B cell (primary cell): Measurements from ENCODE around the gene HYI. TPM values are rescaled to one million over a fixed set of nuclear protein-coding genes. Genes with fewer than 3 reads are reported as not detected.

Experiments
- ATAC-seq: fragments of 200-7000 bp; cut with Tn5 transposase; one replicate; pipeline ENCODE4 v1.10.0; 2021; ENCODE audit warnings: low read depth, mild to moderate bottlenecking, moderate number of reproducible peaks, moderate library complexity
- CTCF ChIA-PET: fragments of 350-600 bp; sonication (Branson Sonifier 250); formaldehyde crosslinking; loops from one replicate; lab custom pipeline; 2021; ENCODE audit warnings: antibody characterized with exemption, inconsistent platforms; lab: Charles Lee
- POLR2A ChIA-PET: fragments of 350-600 bp; sonication (Branson Sonifier 250); formaldehyde crosslinking; loops from one replicate; lab custom pipeline; 2021; ENCODE audit warnings: antibody characterized with exemption; lab: Charles Lee
- DNase-seq: peaks from one replicate; pipeline ENCODE4 v3.0.0; 2013
- H2AFZ ChIP-seq: 2 replicates; pipeline ENCODE4 v1.6.1; 2012; ENCODE audit warnings: mild to moderate bottlenecking, low read depth, low read length; ENCODE audit not compliant: insufficient read depth, poor library complexity, severe bottlenecking
- H3K27ac ChIP-seq, 2 donors: 1 replicate in 1 of 2; 2 replicates in 1 of 2; pipeline ENCODE4 v1.5.1; 2012 to 2013; ENCODE audit warnings: low read length in 2 of 2, mild to moderate bottlenecking in 2 of 2, moderate library complexity in 1 of 2
- H3K27me3 ChIP-seq, 4 experiments: fragments of 200-600 bp in 1 of 4; sonication (generic) in 1 of 4; replicated peaks in 1 of 4; 1 replicate in 2 of 4; 2 replicates in 2 of 4; pipeline versions ENCODE4 v1.6.1 to v1.7.0; 2013 to 2016; ENCODE audit warnings: low read length in 3 of 4, mild to moderate bottlenecking in 2 of 4, mixed read lengths in 1 of 4, moderate library complexity in 1 of 4; ENCODE audit not compliant: insufficient read depth in 4 of 4, control insufficient read depth in 3 of 4; ENCODE audit errors: control extremely low read depth in 1 of 4
- H3K36me3 ChIP-seq, 2 experiments: replicated peaks in 1 of 2; 1 replicate in 1 of 2; 2 replicates in 1 of 2; pipeline versions ENCODE4 v1.6.1 to v1.7.1; 2013; ENCODE audit warnings: low read length in 1 of 2; ENCODE audit not compliant: insufficient read depth in 2 of 2, control insufficient read depth in 1 of 2; ENCODE audit errors: control extremely low read depth in 1 of 2, extremely low read depth in 1 of 2
- H3K4me1 ChIP-seq, 2 donors: fragments of 200-600 bp in 1 of 2; sonication (generic) in 1 of 2; 1 replicate in 1 of 2; 2 replicates in 1 of 2; pipeline versions ENCODE4 v1.5.1 to v1.6.1; 2013 to 2017; ENCODE audit warnings: low read length in 2 of 2; ENCODE audit not compliant: control insufficient read depth in 2 of 2, insufficient read depth in 2 of 2
- H3K4me2 ChIP-seq: replicated peaks from 2 replicates; pipeline ENCODE3; 2012; ENCODE audit warnings: mild to moderate bottlenecking, low read depth, low read length; ENCODE audit not compliant: poor library complexity, severe bottlenecking
- H3K4me3 ChIP-seq, 5 experiments: fragments of 200-600 bp in 1 of 5; sonication (generic) in 1 of 5; 1 replicate in 3 of 5; 2 replicates in 2 of 5; pipeline versions ENCODE4 v1.5.1 to v1.7.0; 2011 to 2016; ENCODE audit warnings: low read length in 4 of 5, mild to moderate bottlenecking in 4 of 5, low read depth in 2 of 5, control low read depth in 1 of 5, moderate library complexity in 1 of 5; ENCODE audit not compliant: insufficient read depth in 1 of 5; ENCODE audit errors: control extremely low read depth in 1 of 5, extremely low read depth in 1 of 5
- H3K79me2 ChIP-seq: fragments of 200-600 bp; sonication (generic); one replicate; pipeline ENCODE4 v1.6.0; 2016; ENCODE audit warnings: low read length; ENCODE audit not compliant: control insufficient read depth, insufficient read depth
- H3K9ac ChIP-seq: fragments of 200-600 bp; sonication (generic); 2 replicates; pipeline ENCODE4 v1.6.1; 2017; ENCODE audit warnings: mild to moderate bottlenecking, low read length, moderate library complexity
- H3K9me3 ChIP-seq, 3 donors: one replicate each; pipeline versions ENCODE4 v1.6.1 to v1.7.1; 2013; ENCODE audit warnings: low read length in 2 of 3; ENCODE audit not compliant: control insufficient read depth in 2 of 3, insufficient read depth in 1 of 3; ENCODE audit errors: control extremely low read depth in 1 of 3
- H4K20me1 ChIP-seq: 2 replicates; pipeline ENCODE4 v1.6.0; 2012; ENCODE audit warnings: mild to moderate bottlenecking, low read length; ENCODE audit not compliant: insufficient read depth, control insufficient read depth, poor library complexity, severe bottlenecking
- H3K27ac Mint-ChIP-seq: one replicate; pipeline ENCODE4 v1.8.0; 2021; ENCODE audit warnings: mixed read lengths
- H3K27me3 Mint-ChIP-seq: one replicate; pipeline ENCODE4 v1.8.0; 2021; ENCODE audit warnings: mixed read lengths
- H3K4me1 Mint-ChIP-seq: one replicate; pipeline ENCODE4 v1.8.0; 2021; ENCODE audit warnings: mixed read lengths
- H3K4me3 Mint-ChIP-seq: one replicate; pipeline ENCODE4 v1.8.0; 2021; ENCODE audit warnings: mixed read lengths
- H3K9me3 Mint-ChIP-seq: one replicate; pipeline ENCODE4 v1.8.0; 2022; ENCODE audit warnings: mixed read lengths; ENCODE audit not compliant: insufficient read depth
- EZH2 ChIP-seq: IDR thresholded peaks from 2 replicates; pipeline ENCODE4 v1.6.1; 2012; ENCODE audit warnings: borderline replicate concordance, low read depth, mild to moderate bottlenecking, moderate library complexity, low read length; ENCODE audit not compliant: insufficient read depth, poor library complexity, severe bottlenecking
- WGBS: methylation state at CpG from one replicate; pipeline ENCODE4 v1.1.5; 2013; ENCODE audit warnings: missing lambda C conversion rate; ENCODE audit not compliant: insufficient coverage; 5-methylcytosine and 5-hydroxymethylcytosine counted together
- intact Hi-C: fragments of 100-400 bp; cut with micrococcal nuclease; formaldehyde crosslinking; loops from one replicate; pipeline ENCODE4 v1.10.0; 2022
- polyA plus RNA-seq: library from polyadenylated mRNA; depleted of rRNA; stranded (reverse); fragments of >200 nt; gene quantifications from 2 replicates; pipeline ENCODE4 v1.2.3, GENCODE V29; 2012
- total RNA-seq, 2 donors: library from RNA; stranded (reverse); fragments of 120-200 nt in 1 of 2; gene quantifications; 1 replicate in 1 of 2; 2 replicates in 1 of 2; pipeline versions ENCODE4 v1.2.3 to v1.2.4, GENCODE V29; 2013 to 2022
- TF ChIP-seq, protein P1 (sequence below): fragments of 200-600 bp; IDR thresholded peaks from one replicate; pipeline ENCODE4 v1.8.0; 2022; ENCODE audit warnings: antibody characterized with exemption, mild to moderate bottlenecking

HYI gene
- total and polyA plus RNA-seq, 2 donors (not counting 1 experiment from before 2014, with no cell fraction given): 21.0 to 26.5 TPM

DNA sequence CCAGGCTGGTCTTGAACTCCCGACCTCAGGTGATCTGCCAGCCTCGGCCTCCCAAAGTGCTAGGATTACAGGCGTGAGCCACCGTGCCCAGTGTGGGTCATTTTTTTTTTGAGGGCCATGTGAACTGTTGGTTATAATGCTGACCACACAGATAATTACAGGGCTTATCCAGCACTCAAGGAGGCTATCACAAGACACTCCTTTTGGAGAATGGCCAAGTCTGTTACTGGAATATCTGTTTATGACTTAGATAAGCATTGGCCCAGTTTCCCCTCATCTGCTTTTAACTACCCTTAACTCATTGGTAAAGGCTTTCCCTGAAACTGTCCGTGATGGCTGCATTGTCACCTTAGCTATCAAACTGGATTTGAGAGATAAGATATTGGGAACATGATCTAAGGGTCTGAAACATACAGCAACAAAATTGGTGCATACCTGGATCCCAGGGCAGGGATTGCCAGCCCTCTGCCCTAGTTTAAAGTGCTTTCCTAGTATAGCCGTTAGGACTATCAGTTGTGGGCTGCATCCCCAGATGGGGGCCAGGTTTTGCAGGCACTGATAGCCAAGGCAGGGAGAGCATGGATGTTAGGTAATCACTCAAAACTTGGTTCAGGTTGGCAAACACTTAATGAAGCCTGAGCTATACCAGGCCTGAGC is 48.4 kb downstream of the HYI start:
- ChIA-PET CTCF (interaction anchor here (1.6 kb wide), 1 partner anchor 178 kb away, joined by 4 read pairs; no protein-coding TSS in a partner anchor), POLR2A (no interaction called here)
- H3K27ac ChIP-seq: no peak overlapping the region
- Mint-ChIP-seq H3K9me3 (no peaks in the 10 kb centered on the region), H3K4me3 (no peak overlapping the region), H3K27ac (no peak overlapping the region), H3K4me1 (no peaks in the 10 kb centered on the region), H3K27me3 (no peaks in the 10 kb centered on the region)
- TF ChIP-seq, protein P1, sequence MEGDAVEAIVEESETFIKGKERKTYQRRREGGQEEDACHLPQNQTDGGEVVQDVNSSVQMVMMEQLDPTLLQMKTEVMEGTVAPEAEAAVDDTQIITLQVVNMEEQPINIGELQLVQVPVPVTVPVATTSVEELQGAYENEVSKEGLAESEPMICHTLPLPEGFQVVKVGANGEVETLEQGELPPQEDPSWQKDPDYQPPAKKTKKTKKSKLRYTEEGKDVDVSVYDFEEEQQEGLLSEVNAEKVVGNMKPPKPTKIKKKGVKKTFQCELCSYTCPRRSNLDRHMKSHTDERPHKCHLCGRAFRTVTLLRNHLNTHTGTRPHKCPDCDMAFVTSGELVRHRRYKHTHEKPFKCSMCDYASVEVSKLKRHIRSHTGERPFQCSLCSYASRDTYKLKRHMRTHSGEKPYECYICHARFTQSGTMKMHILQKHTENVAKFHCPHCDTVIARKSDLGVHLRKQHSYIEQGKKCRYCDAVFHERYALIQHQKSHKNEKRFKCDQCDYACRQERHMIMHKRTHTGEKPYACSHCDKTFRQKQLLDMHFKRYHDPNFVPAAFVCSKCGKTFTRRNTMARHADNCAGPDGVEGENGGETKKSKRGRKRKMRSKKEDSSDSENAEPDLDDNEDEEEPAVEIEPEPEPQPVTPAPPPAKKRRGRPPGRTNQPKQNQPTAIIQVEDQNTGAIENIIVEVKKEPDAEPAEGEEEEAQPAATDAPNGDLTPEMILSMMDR: no peak
- no peak for TF ChIP-seq EZH2
- no peaks in the 10 kb centered on the region for H3K27me3 ChIP-seq
- H3K4me3 ChIP-seq: no peak overlapping the region
- 92% methylated on average over 3 of the region's 6 CpGs for WGBS
- no peak overlapping the region for H3K4me2 ChIP-seq
- no peak overlapping the region for H3K9ac ChIP-seq
- no peak for ATAC-seq
- peaks cover 1 to 61% of the 10 kb centered on the region in 2 experiments for H3K36me3 ChIP-seq
- intact Hi-C loops: no loop called here
- no peak for DNase-seq
- no peaks in the 10 kb centered on the region for H3K9me3 ChIP-seq
- no peak overlapping the region for H2AFZ ChIP-seq
- H3K79me2 ChIP-seq: peaks cover 38% of the 10 kb centered on the region
- no peaks in the 10 kb centered on the region for H3K4me1 ChIP-seq
- peaks cover 16% of the 10 kb centered on the region for H4K20me1 ChIP-seq

DNA sequence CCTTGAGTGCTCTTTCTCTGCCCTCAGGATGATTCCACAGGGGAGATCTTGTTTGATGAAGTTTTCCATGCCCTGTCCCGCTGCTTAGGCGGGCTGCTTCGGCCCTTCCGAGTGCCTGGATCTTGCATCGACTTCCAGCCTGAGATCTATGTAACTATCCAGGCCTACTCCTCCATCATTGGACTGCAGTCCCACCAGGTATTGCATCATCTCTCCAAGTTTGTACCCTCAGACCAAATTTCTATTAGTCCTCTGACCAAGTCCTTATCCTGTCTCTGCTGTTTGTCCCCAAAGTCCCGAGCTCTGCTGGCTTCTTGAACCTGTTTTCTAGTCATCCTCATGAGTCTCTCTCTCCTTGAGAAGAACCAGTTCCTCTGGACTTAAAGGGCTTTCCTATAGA is 49.4 kb downstream of the HYI start:
- H2AFZ ChIP-seq: no peak overlapping the region
- H3K27me3 ChIP-seq: no peaks in the 10 kb centered on the region
- Mint-ChIP-seq H3K9me3 (no peaks in the 10 kb centered on the region), H3K27ac (no peak overlapping the region), H3K4me1 (no peaks in the 10 kb centered on the region), H3K4me3 (no peak overlapping the region), H3K27me3 (no peaks in the 10 kb centered on the region)
- intact Hi-C loops: no loop called here
- H4K20me1 ChIP-seq: peaks cover 22% of the 10 kb centered on the region
- 97% methylated on average over 5 of the region's 6 CpGs for WGBS
- H3K36me3 ChIP-seq: peaks cover 3 to 62% of the 10 kb centered on the region in 2 experiments
- no peak overlapping the region for H3K4me2 ChIP-seq
- POLR2A ChIA-PET: no interaction called here
- no peak overlapping the region for H3K9ac ChIP-seq
- H3K4me1 ChIP-seq: no peaks in the 10 kb centered on the region
- peaks cover 43% of the 10 kb centered on the region for H3K79me2 ChIP-seq
- CTCF ChIA-PET: interaction anchor here (1.6 kb wide), 1 partner anchor 177 kb away, joined by 4 read pairs; no protein-coding TSS in a partner anchor
- no peak overlapping the region for H3K27ac ChIP-seq
- no peaks in the 10 kb centered on the region for H3K9me3 ChIP-seq
- ATAC-seq: no peak
- TF ChIP-seq, protein P1: no peak
- no peak for TF ChIP-seq EZH2
- H3K4me3 ChIP-seq: no peak overlapping the region
- no peak for DNase-seq
